ENCODE data around the gene ZNF581.

DNA sequence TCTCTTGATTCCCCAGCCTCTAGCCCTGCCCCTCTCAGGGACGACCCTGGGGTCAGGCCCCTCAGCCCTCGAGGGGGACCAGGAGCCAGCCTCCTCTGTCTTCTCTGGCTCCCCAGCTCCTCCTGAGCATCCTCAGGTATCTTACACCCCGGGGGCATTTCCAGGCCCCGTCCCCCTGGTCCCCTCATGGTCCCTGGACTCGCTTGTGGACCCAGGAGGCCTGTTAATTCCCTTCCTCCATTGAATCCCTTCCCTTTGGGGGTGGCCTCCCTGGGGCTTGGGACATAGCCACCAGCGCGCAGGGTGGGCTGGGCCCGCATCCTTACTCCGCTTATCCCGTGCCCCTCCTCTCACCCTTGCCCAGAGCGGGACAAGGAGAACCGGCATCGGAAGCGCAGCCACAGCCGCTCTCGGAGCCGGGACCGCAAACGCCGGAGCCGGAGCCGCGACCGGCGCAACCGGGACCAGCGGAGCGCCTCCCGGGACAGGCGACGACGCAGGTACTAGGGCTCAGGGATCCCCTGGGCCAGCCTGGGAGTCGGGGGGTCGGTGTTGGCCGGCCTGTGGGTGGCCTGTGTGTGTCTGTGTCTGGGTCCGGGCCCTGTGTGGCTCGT lies 15.5 kb downstream of the ZNF581 start:
- TF ChIP-seq TAF1 (conservative IDR thresholded peaks at IDR 0.05) (no peak), CTCF (IDR thresholded peaks at IDR 0.05; ENCODE audit: low read depth, low read length, missing input control) (no peak), ZBTB33 (IDR thresholded peaks at IDR 0.05) (no peak), MAX (IDR thresholded peaks at IDR 0.05) (no peak), SP1 (IDR thresholded peaks at IDR 0.05) (no peak), RAD21 (IDR thresholded peaks at IDR 0.05) (no peak), HNF4G (IDR thresholded peaks at IDR 0.05) (no peak), JUND (IDR thresholded peaks at IDR 0.05) (no peak), RXRA (IDR thresholded peaks at IDR 0.05) (no peak)
- TF ChIP-seq, protein P1, sequence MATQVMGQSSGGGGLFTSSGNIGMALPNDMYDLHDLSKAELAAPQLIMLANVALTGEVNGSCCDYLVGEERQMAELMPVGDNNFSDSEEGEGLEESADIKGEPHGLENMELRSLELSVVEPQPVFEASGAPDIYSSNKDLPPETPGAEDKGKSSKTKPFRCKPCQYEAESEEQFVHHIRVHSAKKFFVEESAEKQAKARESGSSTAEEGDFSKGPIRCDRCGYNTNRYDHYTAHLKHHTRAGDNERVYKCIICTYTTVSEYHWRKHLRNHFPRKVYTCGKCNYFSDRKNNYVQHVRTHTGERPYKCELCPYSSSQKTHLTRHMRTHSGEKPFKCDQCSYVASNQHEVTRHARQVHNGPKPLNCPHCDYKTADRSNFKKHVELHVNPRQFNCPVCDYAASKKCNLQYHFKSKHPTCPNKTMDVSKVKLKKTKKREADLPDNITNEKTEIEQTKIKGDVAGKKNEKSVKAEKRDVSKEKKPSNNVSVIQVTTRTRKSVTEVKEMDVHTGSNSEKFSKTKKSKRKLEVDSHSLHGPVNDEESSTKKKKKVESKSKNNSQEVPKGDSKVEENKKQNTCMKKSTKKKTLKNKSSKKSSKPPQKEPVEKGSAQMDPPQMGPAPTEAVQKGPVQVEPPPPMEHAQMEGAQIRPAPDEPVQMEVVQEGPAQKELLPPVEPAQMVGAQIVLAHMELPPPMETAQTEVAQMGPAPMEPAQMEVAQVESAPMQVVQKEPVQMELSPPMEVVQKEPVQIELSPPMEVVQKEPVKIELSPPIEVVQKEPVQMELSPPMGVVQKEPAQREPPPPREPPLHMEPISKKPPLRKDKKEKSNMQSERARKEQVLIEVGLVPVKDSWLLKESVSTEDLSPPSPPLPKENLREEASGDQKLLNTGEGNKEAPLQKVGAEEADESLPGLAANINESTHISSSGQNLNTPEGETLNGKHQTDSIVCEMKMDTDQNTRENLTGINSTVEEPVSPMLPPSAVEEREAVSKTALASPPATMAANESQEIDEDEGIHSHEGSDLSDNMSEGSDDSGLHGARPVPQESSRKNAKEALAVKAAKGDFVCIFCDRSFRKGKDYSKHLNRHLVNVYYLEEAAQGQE (IDR thresholded peaks at IDR 0.05): no peak
- TF ChIP-seq, protein P2, sequence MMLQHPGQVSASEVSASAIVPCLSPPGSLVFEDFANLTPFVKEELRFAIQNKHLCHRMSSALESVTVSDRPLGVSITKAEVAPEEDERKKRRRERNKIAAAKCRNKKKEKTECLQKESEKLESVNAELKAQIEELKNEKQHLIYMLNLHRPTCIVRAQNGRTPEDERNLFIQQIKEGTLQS (IDR thresholded peaks at IDR 0.05): no peak

All from liver (tissue), 3 donors.